OCI-LY7 (cell line): ENCODE results near the gene AMBP.

Experiments used
- CTCF ChIP-seq: fragments of 200-600 bp; sonication (generic); conservative IDR thresholded peaks from 2 replicates; pipeline ENCODE4 v1.5.1; 2014; ENCODE audit warnings: mild to moderate bottlenecking, antibody characterized with exemption, low read length, moderate library complexity, mixed read lengths
- EZH2phosphoT487 ChIP-seq: fragments of 200-600 bp; sonication (generic); IDR thresholded peaks from 2 replicates; pipeline ENCODE4 v1.6.1; 2018; ENCODE audit warnings: low read depth, borderline replicate concordance, mild to moderate bottlenecking, mixed run types, antibody characterized with exemption, low read length, moderate library complexity, mixed read lengths

GRCh38 chr9:114046875-114047274 is 31.2 kb downstream of the AMBP start:
- no peak for TF ChIP-seq CTCF
- no peak for TF ChIP-seq EZH2phosphoT487
